NCI-H2029 (cell line): Measurements from ENCODE around the gene CNTNAP2.
"Not testable (repeated sequence)": the region's sequence is repeated elsewhere in the genome, so short reads cannot be mapped to it uniquely, and the experiment has no call there.

Experiments
- DNase-seq: peaks from one replicate; lab custom pipeline; 2025; lab: John Stamatoyannopoulos, UW

CNTNAP2 gene

DNA sequence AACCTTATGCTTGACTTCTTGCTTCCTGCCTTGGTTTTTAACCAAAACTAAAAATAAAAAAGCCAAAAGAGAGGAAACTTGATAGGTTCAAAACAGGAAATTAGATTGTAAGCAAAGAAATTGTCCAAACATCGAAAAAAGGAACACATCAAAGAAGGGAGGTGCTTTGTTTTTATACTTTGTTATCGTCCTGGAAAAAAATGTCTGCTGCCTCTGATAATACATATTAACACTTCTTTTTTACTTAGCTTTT lies 2187.4 kb downstream of the CNTNAP2 start:
- DNase-seq = no peak

DNA sequence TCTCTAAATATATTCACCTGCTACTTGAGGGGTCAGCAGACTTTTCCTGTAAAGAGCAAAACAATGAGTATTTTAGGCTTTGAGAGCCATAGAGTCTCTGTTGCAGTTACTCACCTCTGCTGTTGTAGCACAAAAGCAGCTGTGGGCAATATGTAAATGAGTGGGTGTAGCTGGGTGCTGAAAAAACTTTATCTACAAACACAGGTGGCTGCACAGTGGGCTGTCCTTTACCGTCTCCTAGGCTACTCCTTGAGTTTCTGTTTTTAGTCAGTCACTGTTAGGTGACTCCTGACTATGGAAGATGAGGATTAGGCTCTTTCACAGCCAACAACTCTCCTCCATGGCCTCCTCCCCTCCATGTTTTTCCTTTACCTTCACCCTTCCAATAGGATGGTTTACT lies 2187.9 kb downstream of the CNTNAP2 start:
- no peak for DNase-seq

DNA sequence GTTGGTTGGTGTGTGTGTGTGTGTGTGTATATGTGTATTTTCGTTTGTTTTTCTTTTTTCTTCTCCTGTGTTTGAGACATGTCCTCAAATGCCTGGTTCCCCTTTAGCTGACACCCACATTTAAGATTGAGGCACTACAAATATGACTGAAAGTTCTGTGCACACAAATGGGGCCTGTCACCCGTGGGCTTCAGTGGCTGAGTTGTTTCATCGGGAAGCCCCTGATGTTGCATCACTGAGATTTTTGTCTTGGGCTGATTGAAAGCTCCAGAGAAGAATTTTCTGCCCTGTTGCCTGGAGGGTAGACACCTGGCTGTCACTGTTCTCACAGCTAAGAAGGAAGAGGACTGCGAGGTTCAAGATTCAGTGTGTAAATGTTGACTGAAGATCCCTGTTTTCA lies 2190.2 kb downstream of the CNTNAP2 start:
- no peak for DNase-seq

DNA sequence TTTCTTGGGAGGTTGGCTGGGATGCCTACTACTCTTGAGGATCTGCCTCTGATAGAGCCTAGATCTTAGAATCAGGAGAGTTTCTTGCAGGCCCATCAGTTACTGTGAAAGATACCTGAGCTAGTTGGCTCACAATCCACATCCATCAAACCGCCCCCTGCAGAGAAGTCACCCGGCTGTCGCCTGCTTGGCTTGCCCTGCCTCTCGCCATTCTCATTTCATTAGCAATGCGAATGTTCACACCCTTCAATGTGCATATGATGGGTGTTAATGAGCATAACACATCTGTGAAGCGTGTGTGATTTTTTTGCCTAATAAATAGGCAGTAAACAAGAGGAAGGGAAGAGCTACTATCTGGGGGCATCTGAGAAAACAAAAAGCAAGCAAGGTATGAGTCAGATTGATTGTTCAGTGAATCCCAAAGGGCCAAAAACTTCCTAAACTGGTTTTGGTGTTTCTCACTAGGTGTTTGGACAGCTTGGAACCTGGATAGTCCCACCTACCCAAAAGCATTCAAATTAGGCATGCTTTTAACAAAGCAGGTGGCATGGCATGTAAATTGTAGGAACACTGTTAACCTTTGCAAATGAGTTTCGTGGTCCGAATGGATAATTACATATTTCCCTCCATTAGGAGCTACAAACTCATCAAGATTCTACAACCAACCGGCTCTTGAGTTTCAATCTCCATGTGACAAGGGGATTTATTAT lies 2201.7 kb downstream of the CNTNAP2 start:
- DNase-seq = no peak

DNA sequence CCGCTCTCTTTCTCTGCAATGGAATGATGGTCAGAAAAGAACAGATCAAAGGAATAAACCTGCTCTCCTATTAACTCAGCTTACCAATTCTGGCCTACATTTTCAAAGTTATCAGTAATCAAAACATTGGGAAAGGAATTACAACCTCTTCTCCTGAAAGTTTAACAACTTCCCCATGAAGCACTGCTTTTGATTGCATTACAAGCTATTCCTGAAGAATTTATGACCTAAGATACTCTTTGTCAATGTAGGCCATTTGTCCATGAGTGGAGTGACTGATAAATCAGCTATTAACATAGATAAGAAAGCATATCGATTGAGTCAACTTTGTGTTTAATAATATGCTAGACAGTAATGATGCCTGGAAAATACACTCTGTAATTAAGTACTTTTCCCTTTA lies 2202.2 kb downstream of the CNTNAP2 start:
- DNase-seq = no peak

DNA sequence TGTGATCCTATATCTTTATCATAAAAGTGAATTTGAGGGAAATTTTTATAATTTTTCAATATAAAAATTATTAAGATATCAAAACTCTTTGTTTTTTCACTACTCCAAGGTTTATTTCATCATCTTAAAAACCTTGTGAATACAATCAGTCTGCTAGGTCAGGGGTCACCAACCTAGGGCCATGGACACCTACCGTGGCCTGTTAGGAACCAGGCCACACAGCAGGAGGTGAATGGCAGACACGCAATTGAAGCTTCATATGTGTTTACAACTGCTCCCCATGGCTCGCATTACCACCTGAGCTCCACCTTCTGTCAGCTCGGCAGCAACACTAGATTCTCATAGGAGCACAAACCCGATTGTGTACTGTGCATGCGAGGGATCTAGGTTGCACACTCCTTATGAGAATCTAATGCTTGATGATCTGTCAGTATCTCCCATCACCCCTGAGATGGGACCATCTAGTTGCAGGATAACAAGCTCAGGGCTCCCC lies 2202.8 kb downstream of the CNTNAP2 start:
- no peak for DNase-seq

DNA sequence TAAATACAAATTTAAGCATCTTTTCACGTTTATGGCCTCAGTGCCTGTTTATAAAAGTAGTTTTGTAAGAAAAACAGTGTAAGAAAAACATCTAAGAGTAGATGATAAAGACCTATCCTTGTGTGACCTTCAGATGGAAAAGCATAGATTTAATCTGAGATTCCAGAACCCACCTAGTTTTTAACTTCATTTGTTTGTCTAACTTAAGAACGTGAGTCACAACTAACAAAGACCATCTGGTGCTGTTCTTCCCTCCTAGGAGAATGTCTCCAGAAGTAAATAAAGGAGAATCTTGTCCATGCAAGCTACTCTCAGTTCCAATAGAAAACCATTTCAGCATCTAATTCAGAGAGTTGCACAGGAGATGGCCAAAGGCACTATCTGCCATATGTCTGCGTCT lies 2208.6 kb downstream of the CNTNAP2 start:
- DNase-seq = no peak

DNA sequence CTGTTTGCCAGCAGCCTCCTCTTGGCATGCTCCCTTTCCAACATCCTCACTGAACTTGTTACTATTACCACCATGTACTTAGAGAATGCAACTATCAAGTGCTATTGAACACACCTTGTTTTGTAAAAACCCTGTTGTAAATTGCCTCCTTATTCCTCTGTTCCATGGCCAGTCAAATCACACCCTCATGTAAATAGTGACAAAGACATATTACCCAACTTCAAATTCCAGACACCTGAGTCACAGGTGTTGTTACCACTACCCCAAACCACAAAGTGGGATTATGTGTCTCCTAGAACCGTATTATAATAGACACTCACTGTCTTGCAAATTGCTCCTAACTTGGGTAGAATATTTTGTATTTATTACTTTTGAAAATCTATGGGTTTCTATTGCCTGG lies 2210.8 kb downstream of the CNTNAP2 start:
- no peak for DNase-seq

DNA sequence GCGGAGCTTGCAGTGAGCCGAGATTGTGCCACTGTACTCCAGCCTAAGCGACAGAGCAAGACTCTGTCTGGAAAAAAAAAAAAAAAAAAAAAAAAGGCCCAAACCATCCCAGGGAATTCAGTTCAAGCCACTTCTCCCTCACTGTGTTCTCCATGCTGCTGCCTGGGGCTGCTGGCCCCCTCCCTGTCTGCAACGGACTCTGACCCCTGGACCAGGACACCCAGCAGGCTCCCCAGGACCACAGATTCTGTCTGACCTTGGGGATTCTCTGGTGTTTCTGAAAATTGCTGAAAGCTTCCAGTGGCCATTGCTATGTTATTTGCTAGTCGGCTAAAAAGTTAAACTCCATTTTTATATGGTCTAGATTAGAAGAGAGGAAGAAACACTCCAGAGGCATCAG lies 2212.3 kb downstream of the CNTNAP2 start:
- DNase-seq = no peak

DNA sequence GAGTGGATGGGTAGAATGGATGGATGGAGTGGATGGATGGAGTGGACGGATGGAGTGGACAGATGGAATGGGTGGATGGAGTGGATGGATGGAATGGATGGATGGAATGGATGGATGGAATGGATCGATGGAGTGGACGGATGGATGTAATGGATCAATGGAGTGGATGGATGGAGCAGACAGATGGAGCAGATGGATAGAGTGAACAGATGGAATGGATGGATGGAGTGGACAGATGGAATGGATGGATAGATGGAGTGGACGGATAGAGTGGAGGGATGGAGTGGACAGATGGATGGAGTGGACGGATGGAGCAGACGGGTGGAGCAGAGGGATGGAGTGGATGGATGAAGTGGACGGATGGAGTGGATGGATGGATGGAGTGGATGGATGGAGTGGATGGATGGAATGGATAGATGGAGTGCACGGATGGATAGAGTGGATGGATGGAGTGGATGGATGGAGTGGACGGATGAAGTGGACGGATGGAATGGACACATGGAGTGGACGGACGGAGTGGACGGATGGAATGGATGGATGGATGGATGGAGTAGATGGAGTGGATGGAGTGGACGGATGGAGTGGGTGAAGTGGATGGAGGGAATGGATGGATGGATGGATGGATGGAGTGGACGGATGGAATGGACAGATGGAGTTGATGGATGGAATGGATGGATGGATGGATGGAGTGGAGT lies 2213.7 kb downstream of the CNTNAP2 start:
- no peak for DNase-seq

DNA sequence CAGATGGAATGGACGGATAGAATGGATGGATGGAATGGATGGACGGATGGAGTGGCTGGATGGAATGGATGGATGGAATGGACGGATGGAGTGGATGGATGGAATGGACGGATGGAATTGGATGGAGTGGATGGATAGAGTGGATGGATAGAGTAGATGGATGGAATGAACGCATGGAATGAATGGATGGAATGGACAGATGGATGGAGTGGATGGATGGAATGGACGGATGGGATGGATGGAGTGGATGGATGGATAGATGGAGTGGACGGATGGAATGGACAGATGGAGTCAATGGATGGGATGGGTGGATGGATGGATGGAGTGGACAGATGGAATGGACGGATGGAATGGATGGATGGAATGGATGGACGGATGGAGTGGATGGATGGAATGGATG lies 2214.2 kb downstream of the CNTNAP2 start:
- DNase-seq = no peak

DNA sequence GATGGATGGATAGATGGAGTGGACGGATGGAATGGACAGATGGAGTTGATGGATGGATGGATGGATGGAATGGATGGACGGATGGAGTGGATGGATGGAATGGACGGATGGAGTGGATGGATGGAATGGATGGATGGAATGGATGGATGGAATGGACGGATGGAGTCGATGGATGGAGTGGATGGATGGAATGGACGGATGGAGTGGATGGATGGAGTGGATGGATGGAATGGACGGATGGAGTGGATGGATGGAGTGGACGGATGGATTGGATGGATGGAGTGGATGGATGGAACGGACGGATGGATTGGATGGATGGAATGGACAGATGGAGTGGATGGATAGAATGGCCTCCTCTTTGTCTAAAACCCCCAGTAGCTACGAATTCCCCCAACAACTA lies 2214.9 kb downstream of the CNTNAP2 start:
- DNase-seq = not testable (repeated sequence)

DNA sequence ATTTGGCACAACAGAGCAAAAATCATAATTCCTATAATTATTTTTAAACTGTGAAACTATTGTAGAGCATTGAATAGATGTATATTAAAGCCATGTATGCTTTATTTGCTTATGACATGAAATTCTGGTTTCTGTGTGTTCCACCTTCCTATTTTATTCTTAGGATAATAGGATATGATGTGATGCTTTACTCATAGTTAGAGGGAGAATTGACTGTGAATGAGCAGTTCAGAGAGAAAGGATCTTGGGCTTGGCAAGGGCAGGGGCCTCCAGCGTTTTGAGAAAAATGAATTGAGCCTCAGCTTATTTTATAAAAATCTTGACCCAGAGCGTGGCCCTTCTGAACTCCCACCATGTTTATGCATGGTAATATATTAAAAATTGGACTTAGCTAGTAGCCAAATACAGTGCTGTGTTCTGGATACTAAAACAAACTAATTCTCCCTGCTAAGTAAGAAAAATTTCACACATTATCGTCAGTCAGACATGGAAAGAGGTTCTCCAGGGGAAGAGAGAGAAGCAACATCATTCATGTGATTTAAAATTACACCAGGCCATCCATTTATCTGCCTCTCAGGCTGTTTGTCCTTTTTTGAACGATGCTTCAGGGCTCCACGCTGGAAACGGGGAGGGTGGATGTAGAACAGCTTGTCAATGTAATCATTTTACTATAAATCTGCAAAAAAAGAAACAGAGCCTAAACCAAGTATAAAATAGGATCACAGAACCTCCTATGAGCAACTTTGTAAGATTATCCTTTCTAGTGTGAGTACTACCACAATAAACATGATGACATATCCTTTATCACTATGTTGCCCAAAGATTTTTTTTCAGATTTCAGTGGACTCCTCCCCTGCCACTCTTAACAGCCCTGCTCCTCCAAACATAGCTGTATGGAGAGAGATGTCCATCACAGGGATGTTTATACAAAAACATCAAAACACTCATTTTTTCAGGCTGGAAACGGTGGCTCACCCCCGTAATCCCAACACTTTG lies 2215.9 kb downstream of the CNTNAP2 start:
- no peak for DNase-seq

DNA sequence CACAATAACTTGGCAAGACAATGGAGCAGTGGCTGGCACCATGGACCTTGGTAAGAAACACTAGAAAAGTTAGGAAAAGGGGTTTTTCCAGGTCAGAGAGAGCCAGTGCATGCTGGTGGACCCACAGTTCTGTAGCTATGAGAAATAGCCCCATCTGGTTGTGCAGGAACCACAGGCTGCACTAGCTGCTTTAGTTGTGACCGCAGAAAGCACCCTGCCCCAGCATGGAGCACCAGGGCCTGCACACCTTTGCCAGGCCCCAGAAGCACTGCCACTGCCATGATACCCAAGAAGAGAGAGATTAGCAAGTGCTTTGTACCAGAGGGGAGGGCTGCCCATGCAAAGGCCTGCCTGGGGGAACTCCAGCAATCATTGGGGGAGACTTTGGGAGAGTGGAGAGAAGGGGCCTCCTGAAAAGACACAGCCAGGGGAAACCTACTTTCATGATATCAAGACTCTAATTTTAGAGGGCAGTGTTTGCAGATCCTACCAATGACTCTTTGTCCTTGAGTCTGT lies 2217.9 kb downstream of the CNTNAP2 start:
- no peak for DNase-seq

DNA sequence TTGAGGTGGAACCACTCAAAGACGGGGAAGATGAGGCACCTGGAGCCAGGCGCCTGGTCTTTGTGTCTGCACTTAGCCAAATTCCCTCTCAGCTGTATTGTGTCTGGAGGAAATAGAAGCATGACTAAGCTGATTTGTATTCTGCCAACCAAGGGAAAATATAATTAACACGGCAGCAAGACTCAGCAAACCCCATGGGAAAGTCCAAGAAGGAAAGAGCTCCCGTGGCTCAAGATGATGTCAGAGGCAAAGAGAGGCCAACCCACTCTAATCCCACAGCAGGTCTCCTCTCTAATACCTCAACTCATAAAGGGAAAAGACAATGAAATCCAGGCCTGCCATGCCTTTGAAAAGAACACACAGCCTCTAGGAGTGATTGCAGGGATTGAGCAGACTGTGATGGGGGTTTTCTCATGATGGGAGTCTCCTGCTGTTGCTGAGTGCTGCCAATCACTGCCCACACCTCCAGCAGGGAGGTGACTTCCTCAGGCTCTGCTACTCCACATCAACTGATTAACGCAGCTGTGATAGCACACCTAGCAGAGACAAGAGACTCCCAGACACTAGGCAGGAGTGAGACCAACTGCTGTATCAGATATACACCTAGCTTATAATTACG lies 2218.5 kb downstream of the CNTNAP2 start:
- peak; percentile 49 for DNase-seq

DNA sequence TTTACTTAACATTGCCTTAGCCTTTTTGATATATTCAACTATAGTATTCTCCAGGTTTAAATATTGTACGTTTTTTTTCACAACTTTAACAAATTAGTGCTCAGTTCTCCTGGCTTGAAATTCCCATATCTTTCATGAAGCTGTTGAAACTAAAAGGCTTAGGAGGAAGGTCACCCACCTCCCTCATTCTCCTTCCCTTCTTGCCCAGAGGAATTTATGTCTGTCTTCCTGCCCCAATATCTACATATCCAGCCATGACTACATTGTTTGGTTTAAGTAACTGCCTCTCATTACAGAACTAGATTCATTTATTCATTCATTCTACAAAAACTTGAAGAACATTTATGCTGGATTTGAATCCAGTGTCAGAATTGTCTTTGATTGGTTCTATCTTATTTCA lies 2219.2 kb downstream of the CNTNAP2 start:
- no peak for DNase-seq

DNA sequence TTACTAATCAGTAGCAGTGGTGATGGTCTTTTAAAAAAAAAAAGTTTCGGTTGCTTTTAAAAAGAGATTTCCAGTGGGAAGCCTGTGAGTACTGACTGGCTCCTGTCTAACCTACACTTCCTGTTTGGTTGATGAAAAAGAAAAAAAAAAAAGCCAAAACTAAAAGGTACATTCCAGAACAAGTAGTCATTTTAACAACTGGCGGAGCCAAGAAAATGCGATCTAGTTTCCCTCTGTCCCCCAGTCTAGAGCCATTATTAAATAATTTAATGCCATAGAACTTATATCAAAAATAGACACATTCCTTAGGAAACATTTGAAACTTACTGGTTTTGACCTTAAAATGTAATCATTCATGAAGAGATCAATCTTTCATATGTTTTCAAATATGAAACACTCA lies 2219.8 kb downstream of the CNTNAP2 start:
- DNase-seq = no peak

DNA sequence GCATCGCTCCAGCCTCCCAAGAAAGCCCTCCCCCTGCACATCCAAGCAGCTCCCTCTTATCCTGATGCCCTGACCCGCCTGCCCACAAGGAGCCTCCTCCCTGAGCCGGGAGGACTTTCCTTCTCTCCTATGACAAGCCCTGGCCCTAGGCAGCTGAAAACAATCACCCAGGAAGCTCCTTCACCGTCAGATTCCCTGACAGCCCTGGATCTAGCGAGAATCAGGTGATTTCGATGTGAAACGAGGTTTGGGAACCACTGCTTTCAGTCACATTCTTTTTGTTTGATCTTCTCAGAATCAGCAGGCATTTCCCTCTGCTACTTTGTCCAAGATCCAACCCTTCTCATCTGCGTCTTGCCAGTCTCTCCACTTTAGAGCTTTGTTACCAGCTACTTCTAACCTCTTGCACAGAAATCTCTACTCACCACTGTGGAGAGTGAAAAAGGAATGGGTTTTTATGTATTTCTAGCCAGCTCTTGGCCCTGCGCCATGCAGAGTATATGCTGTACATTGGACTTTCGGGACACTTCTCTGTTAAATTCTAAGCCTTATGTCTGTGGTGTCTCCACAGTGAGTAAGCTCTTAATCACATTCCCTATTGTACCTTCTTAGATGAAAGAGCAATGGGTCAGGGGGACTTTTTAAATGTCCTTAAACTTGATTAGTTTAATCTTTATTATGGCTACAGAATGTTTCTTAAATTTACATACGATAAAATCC lies 2220.8 kb downstream of the CNTNAP2 start:
- no peak for DNase-seq

DNA sequence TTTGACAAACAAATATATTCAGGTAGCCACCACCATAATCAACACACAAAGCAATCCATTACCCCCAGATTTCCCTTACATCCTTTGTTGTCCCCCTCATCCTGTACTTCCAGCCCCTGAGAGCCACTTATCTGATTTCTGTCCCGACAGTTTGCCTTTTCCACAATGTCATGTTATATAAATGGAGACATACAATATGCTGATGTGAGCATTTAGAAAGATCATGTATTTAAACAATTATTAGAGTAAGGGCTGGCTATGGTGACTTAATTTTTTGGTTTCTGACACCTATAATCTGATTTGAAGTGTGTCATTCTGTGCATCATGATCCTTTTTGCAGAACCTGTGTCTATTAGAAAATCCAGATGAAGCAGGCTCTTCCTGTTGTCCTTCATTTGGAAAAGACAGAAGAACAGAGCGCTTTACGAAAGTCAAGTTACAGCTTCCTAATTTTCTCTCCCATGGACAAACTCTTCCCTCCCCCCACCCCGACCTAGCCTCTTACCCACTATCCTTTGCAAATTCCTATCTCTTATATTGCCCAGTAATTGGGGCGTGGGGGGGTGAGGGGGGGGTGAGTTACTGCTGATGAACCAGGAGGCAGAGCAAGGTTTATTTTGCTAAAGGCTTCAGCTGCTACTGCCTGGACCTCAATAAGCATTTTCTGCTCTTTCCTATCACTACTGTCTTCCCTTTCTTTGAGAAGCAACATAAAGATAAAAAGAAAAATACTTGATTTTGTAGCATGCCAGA lies 2221.6 kb downstream of the CNTNAP2 start:
- no peak for DNase-seq

DNA sequence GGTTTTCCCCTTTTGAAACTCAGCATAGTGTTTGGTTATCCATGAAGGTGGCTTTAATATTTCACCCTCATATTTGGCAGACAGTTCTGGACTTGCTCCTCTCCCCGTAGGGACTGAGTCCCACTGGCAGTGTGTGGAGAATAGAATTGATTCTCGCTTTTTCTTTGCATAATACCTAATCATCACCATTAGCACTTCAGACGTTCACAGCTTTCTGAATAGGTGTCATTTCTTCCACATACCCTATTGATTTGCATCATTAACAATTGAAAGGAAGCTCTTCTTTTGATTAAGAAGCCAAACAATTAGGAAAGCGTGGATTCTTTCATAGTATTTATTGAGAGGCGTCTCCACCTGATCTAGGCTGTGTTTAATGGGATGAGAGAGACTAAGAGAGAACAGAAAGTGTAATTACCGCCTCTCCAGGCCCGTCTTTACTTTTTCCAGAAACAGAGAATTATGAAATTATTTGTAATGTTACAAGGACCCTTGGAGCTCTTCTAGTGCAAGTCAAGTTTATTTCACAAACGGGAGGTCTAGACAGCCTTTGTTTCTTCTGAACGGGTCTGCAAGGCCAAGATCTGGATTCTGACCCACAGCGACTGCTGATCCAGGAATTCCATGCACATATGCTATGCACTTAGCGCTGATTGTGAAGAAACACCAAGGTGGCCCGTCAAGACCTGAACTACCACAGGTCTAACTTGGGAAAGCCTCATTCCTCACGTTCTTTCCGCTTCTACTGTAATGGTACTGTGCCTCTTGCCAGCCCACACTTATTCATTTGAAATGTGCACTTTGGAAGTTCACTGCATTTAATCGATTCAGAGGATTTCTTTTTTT lies 2224.1 kb downstream of the CNTNAP2 start:
- no peak for DNase-seq
